Measurements from ENCODE around the gene KRTAP21-2.
"Not testable (repeated sequence)": the region's sequence is repeated elsewhere in the genome, so short reads cannot be mapped to it uniquely, and the experiment has no call there.

KRTAP21-2 gene

DNA sequence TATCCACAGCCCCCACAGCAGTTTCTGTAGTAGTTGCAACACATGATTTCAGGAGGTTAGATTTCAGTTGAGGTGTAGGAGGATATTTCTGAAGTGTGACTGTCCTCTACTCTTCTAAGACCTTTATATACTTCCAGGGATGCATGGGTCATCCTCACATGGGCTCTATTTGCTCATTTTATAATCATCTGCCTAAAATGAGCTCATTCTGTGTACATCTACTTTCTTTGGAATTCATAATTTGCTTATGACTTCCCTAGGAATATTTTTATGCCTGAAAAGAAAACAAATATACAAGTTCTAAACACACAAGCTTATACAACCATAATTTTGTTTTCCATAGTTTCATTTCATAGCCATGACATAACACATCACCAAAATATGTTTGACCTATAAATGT lies at the start of gene KRTAP21-2:
KRTAP21-2 (minus strand) TSS at position 101 of the 400 bp plus-strand sequence; CDS start at position 44, 57 bp downstream.
- DNase-seq (ENCODE audit: low read depth in 2 of 2), result no peak

DNA sequence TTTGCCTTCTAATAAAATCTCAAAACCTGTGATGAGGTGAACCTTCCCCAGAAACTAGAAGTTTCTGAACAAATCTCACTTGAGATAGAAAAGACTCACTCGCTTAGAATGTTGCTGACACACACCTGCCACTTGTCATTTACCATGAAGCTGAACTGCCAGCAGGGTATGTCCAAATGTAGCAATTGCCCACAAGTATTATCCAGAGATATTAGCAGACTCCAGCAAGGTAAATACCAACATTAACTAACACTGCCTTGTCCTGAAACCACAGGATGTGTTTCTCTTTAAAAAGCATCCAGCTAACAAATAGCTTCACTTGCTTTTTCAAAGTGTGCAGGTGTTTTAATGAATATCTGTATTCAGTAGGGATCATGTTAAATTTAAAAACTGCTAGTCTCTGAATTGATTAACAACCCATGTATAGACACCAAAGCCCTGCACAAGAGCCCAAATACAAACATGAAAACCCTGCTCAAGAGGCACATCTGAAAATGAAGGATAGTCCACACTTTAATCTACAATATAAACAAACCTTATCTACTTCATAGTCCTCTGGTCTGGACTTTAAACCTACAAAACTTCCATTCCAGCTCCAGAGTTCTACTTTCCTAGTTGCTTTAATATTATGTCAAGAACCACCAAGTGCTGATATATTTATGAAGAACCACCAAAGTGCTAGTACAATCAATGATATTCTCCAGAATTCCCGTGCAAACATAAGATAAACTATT lies 46.7 kb upstream of the KRTAP21-2 start:
- DNase-seq (ENCODE audit: low read depth in 2 of 2), result no peak

DNA sequence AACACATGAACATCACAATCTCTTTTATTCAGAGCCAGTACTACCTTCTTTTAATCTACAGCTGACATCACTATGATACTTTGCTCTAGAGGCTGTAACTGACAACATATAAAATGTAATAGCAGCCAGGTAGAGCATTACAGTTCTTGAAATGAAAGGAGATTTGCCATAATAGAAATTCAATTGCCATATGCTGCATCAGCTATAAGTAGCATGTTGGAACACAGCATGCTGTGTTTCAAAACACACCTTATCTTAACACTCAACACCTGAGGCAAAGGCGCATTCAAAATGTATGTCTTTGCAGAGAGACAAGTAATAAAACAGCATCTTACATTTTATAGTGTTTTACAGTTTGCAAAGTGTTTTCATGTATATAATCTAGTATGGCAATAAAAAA lies 32.2 kb upstream of the KRTAP21-2 start:
- DNase-seq (ENCODE audit: low read depth in 2 of 2), result no peak

DNA sequence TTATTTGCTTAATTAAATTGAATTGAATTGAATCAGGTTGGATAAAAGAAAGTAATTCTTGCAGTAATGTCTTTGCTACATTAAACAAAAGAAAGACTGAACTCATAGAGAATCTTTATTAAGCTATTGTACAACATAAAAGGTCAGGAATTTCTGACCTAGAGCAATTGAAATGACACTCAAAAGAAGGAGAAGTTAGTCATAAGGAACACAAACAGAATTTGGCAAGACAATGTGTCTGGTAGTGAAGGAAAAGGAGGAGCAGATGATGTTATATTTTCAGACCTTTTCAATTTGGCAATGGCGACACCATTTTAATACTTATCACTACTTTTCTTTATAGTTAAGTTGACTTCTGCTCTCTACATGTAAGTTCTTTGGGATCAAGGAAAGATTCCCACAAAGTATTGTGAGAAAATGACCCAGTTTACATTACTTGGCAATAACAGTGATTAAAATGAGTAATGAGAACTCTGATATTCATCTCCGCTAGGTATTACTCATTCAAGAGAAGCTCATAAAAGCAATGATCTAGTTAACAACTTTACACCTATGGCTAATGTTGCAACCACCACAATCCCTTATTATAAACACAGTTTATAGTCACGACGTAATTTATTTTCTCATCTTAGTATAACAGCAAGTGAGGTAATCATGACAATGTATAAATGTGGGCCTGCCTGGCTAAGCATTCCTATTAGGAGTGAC lies 22.8 kb upstream of the KRTAP21-2 start:
- no peak for DNase-seq (ENCODE audit: low read depth in 2 of 2)

DNA sequence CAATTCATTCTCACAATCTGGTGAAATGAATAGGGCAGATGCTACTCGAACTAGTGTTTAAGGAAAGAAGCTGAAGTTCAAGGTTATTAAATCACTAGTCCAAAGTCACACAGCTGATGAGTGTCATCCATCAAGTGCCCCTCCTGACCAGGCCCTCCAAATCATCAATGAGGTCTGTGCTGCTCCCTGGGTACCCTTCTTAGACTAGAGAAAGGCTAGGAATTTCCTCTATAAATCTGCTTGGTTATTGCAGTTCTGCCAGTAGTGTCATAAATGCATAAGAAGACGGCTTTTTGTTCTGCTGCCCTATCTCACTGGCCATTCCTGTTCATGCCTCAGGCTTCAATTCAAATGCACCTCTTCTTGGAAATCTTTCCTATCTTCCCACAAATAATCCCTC lies 13.7 kb upstream of the KRTAP21-2 start:
- no peak for DNase-seq (ENCODE audit: low read depth in 2 of 2)

DNA sequence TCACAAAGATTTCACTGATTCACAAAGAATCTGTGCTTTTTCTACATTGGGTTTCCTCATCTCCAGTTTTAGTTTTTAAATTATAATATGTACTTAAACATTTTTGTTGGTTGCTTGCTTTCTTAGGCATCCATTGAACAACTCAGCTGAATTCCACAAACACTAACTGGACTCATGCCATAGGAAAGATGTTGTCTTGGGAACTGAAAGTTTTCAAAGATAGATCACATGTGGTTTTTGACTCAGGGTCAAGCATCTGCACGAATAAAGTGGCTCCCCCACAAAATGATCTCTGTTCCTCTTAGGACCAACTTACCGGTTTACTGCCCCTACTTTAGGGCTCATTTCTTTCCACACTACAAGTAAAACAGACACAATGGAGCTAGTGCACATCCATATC lies 11.2 kb upstream of the KRTAP21-2 start:
- DNase-seq (ENCODE audit: low read depth in 2 of 2), result no peak

DNA sequence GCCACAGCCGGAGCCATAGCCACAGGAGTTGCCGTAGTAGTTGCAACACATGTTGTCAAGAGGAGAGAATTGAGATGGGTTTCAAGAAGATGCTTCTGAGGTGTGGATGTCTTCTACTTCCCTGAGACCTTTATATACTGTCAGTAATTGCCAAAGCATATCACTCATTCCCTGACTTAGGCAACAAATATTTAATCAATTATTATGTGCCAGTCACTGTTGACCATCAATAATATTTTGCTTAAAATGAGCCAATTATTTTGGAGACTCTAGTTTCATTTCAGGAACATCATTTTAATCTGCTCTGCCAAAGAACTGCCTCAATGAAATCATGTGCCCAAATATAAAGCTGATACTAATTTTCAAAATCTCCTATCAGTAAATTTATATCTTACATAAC lies 8.3 kb upstream of the KRTAP21-2 start, which contains the start of gene KRTAP21-1:
KRTAP21-1 (minus strand) TSS at position 101 of the 400 bp plus-strand sequence; CDS start at position 51, 50 bp downstream.
- not testable (repeated sequence) for DNase-seq (ENCODE audit: low read depth in 2 of 2)

DNA sequence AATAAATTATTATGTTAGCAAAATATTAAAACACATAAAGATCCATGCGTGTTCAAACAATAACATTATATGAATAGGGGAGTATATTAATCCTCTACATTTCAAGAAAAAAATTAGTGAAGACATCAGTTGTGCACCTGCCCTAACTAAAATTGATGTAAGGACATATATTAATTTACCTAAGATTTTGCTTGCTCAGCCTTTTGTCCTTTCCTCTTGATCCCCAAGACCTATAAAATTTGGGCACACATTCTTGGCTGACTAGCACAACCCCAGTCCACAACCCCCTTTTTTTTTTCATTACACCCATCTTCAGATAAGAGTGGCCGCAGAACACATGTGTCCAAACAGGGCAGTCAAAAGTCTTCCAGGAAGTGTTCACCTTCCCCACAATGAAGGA lies 6.6 kb downstream of the KRTAP21-2 start:
- DNase-seq (ENCODE audit: low read depth in 2 of 2), result no peak

DNA sequence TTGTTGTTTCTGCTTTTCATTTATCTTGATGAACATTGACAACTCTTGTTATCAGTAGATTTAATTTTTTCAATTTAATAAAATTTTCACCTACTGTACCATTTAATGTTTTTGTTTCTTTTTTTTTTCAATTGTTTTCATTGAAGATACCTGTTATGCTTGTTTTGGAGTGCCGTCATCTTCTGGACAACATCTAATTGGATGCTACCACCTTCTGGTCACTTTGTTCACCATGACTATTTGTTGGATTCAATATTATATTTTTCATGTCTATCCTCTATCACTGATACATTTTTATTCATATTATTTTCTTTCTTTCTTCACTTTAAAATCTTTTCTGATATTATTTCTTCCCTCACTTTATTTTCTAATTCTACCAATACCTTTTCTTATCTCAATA lies 14.0 kb downstream of the KRTAP21-2 start:
- DNase-seq (ENCODE audit: low read depth in 2 of 2), result no peak

DNA sequence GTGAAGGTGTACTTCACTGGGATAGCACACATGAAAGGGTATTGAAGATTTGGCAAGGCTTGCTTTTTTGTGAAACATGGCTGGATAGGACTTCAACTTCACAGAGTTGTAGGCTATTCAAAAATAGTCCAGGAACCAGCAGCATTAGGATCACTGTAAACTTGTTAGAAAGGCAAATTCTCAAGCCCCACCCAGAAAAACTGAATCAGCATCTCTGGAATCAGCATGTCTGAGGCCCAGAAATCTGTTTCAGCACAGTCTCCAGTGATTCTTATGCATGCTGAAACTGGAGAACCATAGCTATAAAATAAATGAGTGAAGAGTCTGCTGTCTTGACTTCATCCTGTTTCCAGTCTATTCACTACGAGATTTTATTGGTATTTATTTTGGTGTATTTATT lies 20.3 kb downstream of the KRTAP21-2 start:
- no peak for DNase-seq (ENCODE audit: low read depth in 2 of 2)

DNA sequence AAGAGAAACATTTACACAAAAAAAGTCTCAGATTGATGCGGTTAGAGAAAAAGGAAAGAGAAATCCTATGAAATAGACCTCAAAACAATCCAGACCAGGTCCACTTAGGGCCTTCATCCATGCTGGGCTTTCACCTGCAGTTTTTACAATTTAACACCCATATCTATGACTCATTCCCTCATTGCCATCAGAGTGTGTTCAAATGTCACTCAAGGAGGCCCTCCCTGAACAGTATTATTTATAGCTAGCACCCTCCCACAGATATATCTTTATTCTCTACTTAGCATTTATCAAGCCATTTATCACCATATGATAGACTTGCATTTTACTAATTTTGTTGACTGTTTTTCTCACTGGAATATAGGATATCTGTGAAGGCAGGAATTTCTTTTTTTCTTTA lies 27.7 kb downstream of the KRTAP21-2 start:
- no peak for DNase-seq (ENCODE audit: low read depth in 2 of 2)

DNA sequence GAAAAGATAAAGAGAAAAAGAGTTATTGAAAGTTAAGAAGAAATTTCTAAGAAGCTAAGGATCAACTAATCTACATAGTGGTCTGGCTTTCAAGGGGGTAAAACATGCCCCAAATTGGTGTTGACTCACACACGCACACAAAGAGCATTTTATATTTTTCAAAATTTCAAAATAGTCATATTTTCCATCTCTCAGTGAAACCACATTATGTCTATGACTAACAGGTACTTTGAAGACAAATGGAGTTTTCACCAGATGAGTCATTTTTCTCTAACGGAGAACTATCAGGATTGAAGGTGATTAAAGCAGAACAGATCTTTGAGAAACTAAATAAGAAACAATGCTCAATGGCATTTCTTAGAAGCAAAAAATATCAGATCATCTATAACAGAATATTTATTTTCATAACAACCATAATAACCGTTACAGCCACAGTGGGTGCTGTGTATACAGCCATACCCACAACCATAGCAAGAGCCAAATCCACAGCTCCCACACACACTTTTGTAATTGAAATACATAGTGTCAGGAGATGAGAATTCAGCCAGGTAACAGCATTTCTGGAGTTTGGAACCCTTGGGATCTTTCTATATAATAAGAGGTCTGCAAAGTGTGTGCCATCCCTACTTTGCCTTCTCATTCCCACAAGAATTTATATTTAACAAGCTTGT lies 28.7 kb downstream of the KRTAP21-2 start, which contains the start of gene KRTAP21-3:
KRTAP21-3 (minus strand) TSS at position 539 of the 671 bp plus-strand sequence; CDS start at position 521, 18 bp downstream.
- no peak for DNase-seq (ENCODE audit: low read depth in 2 of 2)

DNA sequence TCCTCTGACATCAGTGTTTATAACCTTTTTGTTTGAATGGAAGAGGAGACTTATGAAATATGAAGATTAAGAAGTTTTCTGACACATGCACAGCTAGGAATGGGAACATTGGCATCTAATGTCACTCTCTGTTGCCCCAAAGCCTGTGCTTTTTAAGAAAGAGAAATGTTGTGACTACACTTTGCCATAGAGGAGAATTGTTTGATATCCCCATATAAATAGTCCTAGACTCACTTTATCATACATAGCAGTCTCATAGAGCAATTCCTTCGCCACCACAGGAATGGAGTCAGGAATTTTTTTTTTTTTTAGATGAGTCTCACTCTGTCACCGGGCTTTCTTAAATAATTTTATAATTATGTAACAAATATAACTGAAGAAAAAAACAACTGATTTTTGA lies 30.0 kb downstream of the KRTAP21-2 start:
- DNase-seq (ENCODE audit: low read depth in 2 of 2), result no peak

DNA sequence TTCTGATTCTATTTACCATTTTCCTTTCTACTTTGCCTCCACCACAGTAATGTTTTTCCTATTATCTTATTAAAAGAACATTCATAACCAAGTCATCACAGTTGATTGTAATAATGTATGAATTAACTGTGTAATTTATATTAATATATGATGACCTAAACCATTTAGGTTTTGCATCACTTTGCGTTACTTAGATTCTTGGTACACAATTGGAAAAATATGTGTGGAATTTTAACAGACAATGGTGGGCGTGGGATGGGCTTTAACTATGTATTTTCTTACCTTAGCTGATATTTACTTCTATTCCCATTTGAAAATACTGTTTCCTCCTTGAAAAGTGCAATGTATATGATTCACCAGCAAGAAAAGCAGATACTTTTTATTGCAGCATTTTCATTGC lies 32.1 kb downstream of the KRTAP21-2 start:
- no peak for DNase-seq (ENCODE audit: low read depth in 2 of 2)

DNA sequence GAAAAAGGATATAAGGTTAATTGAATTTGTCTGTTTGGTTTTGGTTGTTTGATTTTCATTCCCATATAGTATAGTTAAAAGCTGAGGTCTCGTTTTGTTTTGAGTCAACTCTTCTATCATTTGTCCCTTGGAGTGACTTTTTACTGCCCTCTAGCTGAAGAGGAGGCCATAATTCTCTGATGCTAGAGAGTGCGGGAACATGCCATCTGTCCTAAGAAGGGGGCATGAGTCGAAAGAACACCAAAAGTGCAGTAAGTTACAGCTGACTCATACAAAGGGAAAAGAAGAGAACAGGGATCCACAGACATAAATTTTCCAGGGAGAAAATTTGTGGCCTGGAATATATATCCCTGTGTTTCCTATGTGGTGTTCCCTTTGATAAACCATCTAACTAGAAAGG lies 32.6 kb downstream of the KRTAP21-2 start:
- DNase-seq (ENCODE audit: low read depth in 2 of 2), result no peak

DNA sequence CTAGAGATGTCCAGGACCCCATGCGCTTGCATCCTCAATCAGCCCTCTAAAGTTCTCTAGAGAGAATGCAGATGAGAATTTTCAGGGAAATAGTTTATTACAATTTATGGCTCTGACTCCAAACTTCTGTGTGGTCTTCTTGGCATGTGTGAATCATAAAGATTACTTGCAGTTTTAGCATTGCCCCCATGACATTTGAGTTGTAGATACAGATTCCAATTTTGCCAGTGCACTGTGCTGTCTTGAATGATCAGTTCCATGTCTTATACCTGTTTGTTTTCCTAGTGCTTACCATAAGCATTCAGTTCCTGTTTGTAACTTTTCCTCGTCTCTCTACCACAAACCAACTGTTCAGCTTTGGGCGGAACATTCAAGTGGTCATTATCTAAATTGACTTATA lies 33.3 kb downstream of the KRTAP21-2 start:
- no peak for DNase-seq (ENCODE audit: low read depth in 2 of 2)

DNA sequence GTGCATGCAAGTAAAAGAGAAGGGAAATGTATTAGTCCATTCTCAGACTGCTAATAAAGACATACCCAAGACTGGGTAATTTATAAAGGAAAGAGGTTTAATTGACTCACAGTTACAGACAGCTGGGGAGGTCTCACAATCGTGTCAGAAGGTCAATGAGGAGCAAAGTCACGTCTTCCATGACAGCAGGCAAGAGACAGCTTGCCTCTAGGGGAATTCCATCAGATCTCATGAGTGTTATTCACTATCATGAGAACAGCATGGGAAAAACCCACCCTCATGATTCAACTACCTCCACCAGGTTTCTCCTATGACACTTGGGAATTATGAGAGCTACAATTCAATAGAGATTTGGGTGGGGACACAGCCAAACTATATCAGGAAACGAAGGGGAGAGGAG lies 36.6 kb downstream of the KRTAP21-2 start:
- DNase-seq (ENCODE audit: low read depth in 2 of 2), result no peak

DNA sequence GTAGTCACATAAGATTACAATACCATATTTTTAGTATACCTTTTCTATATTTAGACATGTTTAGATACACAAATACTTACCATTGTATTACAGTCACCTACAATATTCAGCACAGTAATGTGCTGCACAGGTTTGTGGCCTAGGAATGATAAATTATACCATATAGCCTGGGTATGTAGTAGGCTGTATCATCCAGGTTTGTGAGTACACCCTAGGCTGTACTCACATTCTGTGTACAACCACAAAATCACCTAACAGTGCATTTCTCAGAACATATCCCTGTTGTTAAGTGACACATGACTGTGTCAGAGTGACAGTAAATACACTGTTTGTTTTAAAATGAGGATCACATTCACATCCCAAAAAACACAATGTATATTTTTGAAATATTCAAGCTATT lies 39.6 kb downstream of the KRTAP21-2 start:
- DNase-seq (ENCODE audit: low read depth in 2 of 2), result no peak

Data from stimulated activated CD8-positive, alpha-beta memory T cell treated with anti-CD3 and anti-CD28 coated beads, Interleukin-2, amount 100 ng/mL, for 1 hour (primary cell).